GM12892 (cell line): Measurements from ENCODE around the gene TALDO1.

Experiments
- POLR2A ChIP-seq: IDR thresholded peaks from 2 replicates; pipeline ENCODE4 v1.6.1; 2011; ENCODE audit warnings: low read depth, low read length, control low read depth
- POLR2AphosphoS5 ChIP-seq: IDR thresholded peaks from 2 replicates; pipeline ENCODE4 v1.6.1; 2011; ENCODE audit warnings: low read depth, low read length, control low read depth
- TAF1 ChIP-seq: IDR thresholded peaks from 2 replicates; pipeline ENCODE4 v1.6.1; 2011; ENCODE audit warnings: low read depth, mild to moderate bottlenecking, control low read depth, low read length, borderline replicate concordance

- no peak for TF ChIP-seq POLR2A
- TF ChIP-seq POLR2AphosphoS5 = no peak
- TF ChIP-seq TAF1 = no peak
Observed at GRCh38 chr11:799641-800316, 52.5 kb downstream of the TALDO1 start.
